Upper lobe of right lung (tissue), 1 donor: ENCODE data around the gene ZFAND3. TPM values are rescaled to one million over a fixed set of nuclear protein-coding genes. Genes with fewer than 3 reads are reported as not detected.

Experiments used
- ATAC-seq: fragments of 200-7000 bp; cut with Tn5 transposase; one replicate; pipeline ENCODE4 v1.9.1; 2020; ENCODE audit warnings: mild to moderate bottlenecking, moderate library complexity
- DNase-seq: peaks from one replicate; pipeline ENCODE4 v3.0.0-alpha.2; 2020
- H3K27ac ChIP-seq: fragments of 200-600 bp; one replicate; pipeline ENCODE4 v1.8.0; 2022
- H3K27me3 ChIP-seq: fragments of 200-600 bp; one replicate; pipeline ENCODE4 v1.8.0; 2022; ENCODE audit warnings: mild to moderate bottlenecking
- H3K36me3 ChIP-seq: fragments of 200-600 bp; one replicate; pipeline ENCODE4 v1.8.0; 2022
- H3K4me1 ChIP-seq: fragments of 200-600 bp; one replicate; pipeline ENCODE4 v1.8.0; 2022
- H3K4me3 ChIP-seq: fragments of 200-600 bp; one replicate; pipeline ENCODE4 v1.8.0; 2022; ENCODE audit warnings: mild to moderate bottlenecking
- H3K9me3 ChIP-seq: fragments of 200-600 bp; one replicate; pipeline ENCODE4 v1.8.0; 2022
- intact Hi-C: fragments of 100-400 bp; cut with DNase I; formaldehyde crosslinking; loops from one replicate; pipeline ENCODE4 v1.11.0; 2022
- total RNA-seq: library from RNA; stranded (reverse); fragmentation: NEBNext Ultra II Directional; extraction: Animal tissue kit (Norgen Biotek cat#: 25700); gene quantifications from one replicate; pipeline ENCODE4 v1.2.1, GENCODE V29; 2021
- TF ChIP-seq, protein P1 (sequence below): fragments of 200-600 bp; IDR thresholded peaks from one replicate; pipeline ENCODE4 v1.8.0; 2022; ENCODE audit warnings: antibody characterized with exemption
- donor health status: DM: no; HTN: yes; CAD: no; lungs with severe emphysema.

Gene ZFAND3
- total RNA-seq, 1 donor from 2014 or later, result 69.1 TPM

DNA sequence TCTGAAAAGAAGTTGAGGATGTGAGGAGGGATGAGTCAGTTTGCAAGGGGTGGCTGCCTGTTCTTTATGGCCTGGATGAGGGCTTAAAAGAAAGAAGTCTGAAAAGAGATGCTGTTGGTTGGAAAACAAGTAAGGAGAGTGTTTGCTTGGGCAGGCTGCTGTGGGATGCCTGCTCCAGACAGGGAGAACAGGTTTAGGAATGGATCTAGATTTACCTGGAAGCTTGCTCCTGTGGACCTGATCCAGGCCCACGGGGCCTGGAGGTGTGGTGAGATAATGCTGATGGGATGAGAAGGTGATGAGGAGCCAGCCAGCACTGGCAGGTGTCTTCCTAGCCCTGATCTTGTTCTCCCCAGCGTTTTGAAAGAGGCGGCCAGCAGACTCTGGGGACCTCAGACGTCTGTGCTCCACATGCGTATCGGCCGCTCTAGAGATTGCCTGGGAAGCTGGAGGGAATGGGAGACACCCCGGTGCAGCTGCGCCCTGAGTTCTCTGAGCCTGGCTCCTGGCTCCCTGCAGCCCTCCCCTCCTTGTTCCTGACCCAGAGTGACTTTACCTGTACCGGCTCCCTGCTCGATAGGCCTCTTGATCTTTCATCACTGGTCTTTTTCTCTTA is 331.3 kb downstream of the ZFAND3 start:
- DNase-seq (peak; percentile 53), ATAC-seq (no peak)
- intact Hi-C loops, result no loop called here
- Histone ChIP-seq H3K4me1 (peaks cover 25% of the 10 kb centered on the region), H3K27me3 (no peaks in the 10 kb centered on the region), H3K4me3 (no peak overlapping the region), H3K27ac (no peak overlapping the region), H3K9me3 (no peaks in the 10 kb centered on the region), H3K36me3 (no peaks in the 10 kb centered on the region)
- TF ChIP-seq, protein P1, sequence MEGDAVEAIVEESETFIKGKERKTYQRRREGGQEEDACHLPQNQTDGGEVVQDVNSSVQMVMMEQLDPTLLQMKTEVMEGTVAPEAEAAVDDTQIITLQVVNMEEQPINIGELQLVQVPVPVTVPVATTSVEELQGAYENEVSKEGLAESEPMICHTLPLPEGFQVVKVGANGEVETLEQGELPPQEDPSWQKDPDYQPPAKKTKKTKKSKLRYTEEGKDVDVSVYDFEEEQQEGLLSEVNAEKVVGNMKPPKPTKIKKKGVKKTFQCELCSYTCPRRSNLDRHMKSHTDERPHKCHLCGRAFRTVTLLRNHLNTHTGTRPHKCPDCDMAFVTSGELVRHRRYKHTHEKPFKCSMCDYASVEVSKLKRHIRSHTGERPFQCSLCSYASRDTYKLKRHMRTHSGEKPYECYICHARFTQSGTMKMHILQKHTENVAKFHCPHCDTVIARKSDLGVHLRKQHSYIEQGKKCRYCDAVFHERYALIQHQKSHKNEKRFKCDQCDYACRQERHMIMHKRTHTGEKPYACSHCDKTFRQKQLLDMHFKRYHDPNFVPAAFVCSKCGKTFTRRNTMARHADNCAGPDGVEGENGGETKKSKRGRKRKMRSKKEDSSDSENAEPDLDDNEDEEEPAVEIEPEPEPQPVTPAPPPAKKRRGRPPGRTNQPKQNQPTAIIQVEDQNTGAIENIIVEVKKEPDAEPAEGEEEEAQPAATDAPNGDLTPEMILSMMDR, result no peak

DNA sequence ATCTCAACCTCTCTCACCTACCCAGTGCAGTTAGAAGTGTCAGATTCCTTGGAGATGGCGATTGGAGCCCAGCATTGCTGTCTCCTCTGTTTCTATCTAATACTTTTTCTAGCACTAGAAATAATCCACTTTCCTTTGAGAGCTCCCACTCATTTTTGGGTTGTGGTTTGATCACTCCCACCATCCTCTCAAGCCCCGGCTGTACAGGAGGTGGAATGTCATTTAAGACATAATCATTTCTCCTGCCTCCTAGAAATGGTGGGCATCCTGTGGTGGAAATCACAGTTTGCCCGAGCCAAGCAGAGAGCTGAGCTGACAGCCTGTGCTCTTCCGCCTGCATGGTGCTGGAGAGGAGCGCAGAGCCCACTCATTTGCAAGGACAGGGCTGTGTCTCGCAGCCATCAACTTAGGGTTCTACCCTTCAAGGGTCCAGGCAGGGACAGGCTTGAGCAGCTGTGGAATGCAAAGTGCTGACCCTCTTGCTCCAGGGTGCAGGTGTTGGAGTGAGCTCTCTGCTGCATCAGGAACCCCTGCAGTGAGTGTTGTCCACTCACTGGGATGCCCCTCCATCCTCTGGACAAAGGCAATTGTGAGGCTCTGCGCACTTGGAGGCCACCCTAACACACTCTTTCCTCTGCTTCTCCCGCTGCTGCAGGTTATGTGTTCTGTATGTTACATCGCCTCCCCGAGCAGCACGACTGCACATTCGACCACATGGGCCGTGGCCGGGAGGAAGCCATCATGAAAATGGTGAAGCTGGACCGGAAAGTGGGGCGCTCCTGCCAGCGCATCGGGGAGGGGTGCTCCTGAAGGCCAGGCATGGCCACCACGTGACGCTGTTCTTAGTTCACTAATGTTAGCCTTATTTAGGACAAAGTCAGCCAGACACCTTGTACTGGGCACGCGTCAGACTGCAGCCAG is 332.3 kb downstream of the ZFAND3 start:
- no peaks in the 10 kb centered on the region for H3K9me3 ChIP-seq
- no peaks in the 10 kb centered on the region for H3K36me3 ChIP-seq
- TF ChIP-seq, protein P1, result no peak
- H3K4me3 ChIP-seq, result no peak overlapping the region
- DNase-seq, result peak; percentile 39
- peaks cover 25% of the 10 kb centered on the region for H3K4me1 ChIP-seq
- H3K27ac ChIP-seq, result no peak overlapping the region
- intact Hi-C loops, result no loop called here
- no peaks in the 10 kb centered on the region for H3K27me3 ChIP-seq
- ATAC-seq, result no peak

DNA sequence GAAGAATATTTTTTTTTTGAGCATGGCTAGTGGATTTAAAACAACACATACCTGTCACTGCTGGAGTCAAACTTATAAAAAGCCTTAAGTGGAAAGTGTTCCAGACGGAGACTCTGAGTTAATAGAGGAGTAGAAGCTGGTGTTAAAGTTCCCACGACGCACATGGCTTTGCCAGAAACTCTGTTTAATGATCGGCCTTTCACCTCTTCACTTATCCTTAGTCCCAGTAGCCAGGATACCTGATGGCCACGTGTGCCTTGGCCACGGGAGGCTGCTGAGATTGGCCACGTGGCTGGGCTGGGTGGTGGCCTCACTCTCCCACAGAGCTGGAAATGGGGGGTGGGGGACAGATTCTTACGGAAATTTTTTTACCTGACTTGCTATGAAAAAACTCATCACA is 333.1 kb downstream of the ZFAND3 start:
- no peaks in the 10 kb centered on the region for H3K27me3 ChIP-seq
- no peak for ATAC-seq
- H3K4me1 ChIP-seq, result peaks cover 25% of the 10 kb centered on the region
- no peaks in the 10 kb centered on the region for H3K9me3 ChIP-seq
- no peaks in the 10 kb centered on the region for H3K36me3 ChIP-seq
- DNase-seq, result no peak
- no peak overlapping the region for H3K27ac ChIP-seq
- TF ChIP-seq, protein P1, result no peak
- intact Hi-C loops, result no loop called here
- no peak overlapping the region for H3K4me3 ChIP-seq

DNA sequence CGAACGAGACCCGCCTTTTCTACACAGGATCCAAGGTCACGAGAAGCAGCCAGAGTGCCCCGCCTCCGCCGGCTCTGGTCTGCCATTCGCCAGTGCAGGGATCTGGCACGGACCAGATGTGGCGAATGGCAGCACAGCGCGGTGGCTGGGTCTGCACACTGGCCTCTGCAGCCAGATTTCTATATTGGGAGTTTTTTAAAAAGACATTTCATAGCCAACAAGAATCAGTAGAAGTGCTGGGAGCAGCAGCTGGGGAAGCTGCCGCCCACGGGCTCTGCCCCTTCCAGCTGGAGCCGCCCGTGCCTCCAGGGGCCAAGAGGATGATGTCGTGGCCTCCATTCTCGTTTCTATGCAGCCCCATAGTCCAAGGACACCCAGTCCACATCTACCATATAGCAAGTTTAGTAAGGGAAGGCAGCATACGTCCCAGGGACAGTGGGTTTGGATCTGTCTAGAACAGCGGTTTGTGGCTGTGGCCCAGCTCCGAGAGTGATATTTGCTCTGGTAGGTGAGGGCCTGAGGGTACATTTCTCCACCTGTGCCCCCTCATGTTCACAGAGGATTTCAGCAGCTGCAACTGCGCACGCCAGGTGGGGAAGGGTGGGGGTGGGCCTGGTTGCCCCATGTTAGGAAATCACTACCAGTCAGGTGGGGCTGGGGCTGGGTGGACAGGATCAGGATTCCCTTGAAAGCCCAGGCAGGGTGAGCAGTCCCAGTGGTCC is 333.7 kb downstream of the ZFAND3 start:
- H3K4me1 ChIP-seq, result peaks cover 25% of the 10 kb centered on the region
- ATAC-seq (no peak), DNase-seq (peak; percentile 55)
- no peaks in the 10 kb centered on the region for H3K9me3 ChIP-seq
- no peak overlapping the region for H3K27ac ChIP-seq
- no peaks in the 10 kb centered on the region for H3K27me3 ChIP-seq
- H3K36me3 ChIP-seq, result no peaks in the 10 kb centered on the region
- no peak overlapping the region for H3K4me3 ChIP-seq
- TF ChIP-seq, protein P1, result no peak
- intact Hi-C loops, result no loop called here

DNA sequence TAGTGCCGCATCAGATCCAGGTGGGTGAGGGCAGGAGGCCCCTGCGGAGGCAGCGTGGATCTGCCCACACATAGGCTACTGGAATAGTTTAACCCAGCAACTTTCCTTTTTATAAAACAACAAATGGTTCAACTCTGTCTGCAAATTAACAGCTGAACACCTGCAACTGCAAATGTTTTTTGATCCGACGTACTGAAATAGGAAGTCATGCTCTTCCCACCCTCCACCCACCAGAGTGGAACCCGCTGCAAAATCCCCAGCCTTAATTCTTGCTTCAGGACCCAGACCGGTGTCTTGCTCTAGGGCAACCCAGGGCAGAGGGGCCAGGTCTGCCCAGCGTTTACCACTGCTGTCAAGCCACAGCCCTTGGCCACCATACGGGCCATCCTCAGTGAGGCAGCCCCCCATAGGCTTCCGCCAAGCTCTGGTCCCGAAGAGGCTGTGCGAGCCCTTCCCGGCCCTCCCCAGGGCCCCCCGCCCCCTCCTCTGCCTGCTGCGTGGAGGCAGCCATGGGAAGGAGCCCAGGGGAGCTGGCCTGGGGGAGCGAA is 334.3 kb downstream of the ZFAND3 start:
- no peaks in the 10 kb centered on the region for H3K36me3 ChIP-seq
- no peak overlapping the region for H3K27ac ChIP-seq
- H3K9me3 ChIP-seq, result no peaks in the 10 kb centered on the region
- no peak overlapping the region for H3K4me3 ChIP-seq
- DNase-seq (peak; percentile 48), ATAC-seq (no peak)
- peaks cover 19% of the 10 kb centered on the region for H3K4me1 ChIP-seq
- no peaks in the 10 kb centered on the region for H3K27me3 ChIP-seq
- TF ChIP-seq, protein P1, result no peak
- intact Hi-C loops, result no loop called here
